Right cardiac atrium (tissue), 5 donors: ENCODE data around the gene FAAP20. TPM values are rescaled to one million over a fixed set of nuclear protein-coding genes. Genes with fewer than 3 reads are reported as not detected.

ENCODE experiments used
- ATAC-seq, 2 donors: fragments of 200-7000 bp; cut with Tn5 transposase; one replicate each; pipeline versions ENCODE4 v1.8.0 to v1.9.1; 2020; ENCODE audit warnings: moderate library complexity in 2 of 2, mild to moderate bottlenecking in 1 of 2
- DNase-seq, 3 donors: peaks; one replicate each; pipeline ENCODE4 v3.0.0-alpha.2; 2020
- H3K27ac ChIP-seq: one replicate; pipeline ENCODE4 v1.5.1; 2013; ENCODE audit warnings: mild to moderate bottlenecking, low read length, control low read depth, moderate library complexity
- H3K27me3 ChIP-seq: one replicate; pipeline ENCODE4 v1.6.1; 2013; ENCODE audit not compliant: control insufficient read depth, insufficient read depth
- H3K4me1 ChIP-seq: one replicate; pipeline ENCODE4 v1.6.1; 2013; ENCODE audit warnings: low read length; ENCODE audit not compliant: control insufficient read depth, insufficient read depth
- H3K4me3 ChIP-seq: one replicate; pipeline ENCODE4 v1.5.1; 2013; ENCODE audit warnings: low read length, control low read depth
- H3K9me3 ChIP-seq: one replicate; pipeline ENCODE4 v1.6.1; 2013; ENCODE audit warnings: low read length; ENCODE audit not compliant: control insufficient read depth
- WGBS: extraction: QIAGEN DNeasy Blood & Tissue Kit; methylation state at CpG from one replicate; pipeline ENCODE4 v1.1.7; 2013; 5-methylcytosine and 5-hydroxymethylcytosine counted together
- intact Hi-C, 4 donors: fragments of 100-400 bp; cut with DNase I; formaldehyde crosslinking; loops; one replicate each; pipeline versions ENCODE4 v1.11.0 to v1.14.0; 2022 to 2023
- polyA plus RNA-seq: library from polyadenylated mRNA; stranded (reverse); fragments of 200-250 nt; gene quantifications from one replicate; pipeline ENCODE4 v1.2.3, GENCODE V29; 2013
- total RNA-seq, 4 donors: library from RNA; stranded (reverse); fragmentation: NEBNext Ultra II Directional; extraction: Animal tissue kit (Norgen Biotek cat#: 25700); gene quantifications; one replicate each; pipeline ENCODE4 v1.2.1, GENCODE V29; 2021
- donor health status: healthy with polysubstance abuse.
- donor health status: DM: no; HTN: yes; CAD: no.
- donor health status: DM: no; HTN: no; CAD: no.
- donor health status: DM: no; HTN: yes; CAD: no; lungs with severe emphysema.
- donor health status: DM: yes; HTN: yes; CAD: no.

The FAAP20 gene
- total and polyA plus RNA-seq, 5 donors, result 35.5 to 56.3 (median 38.2) TPM

GRCh38 chr1:2236695-2237677 is 42.4 kb upstream of the FAAP20 start:
- peak; percentile 13 to 62 (median 58) for DNase-seq
- ATAC-seq, result no peak
- Histone ChIP-seq H3K27me3 (no peaks in the 10 kb centered on the region), H3K4me3 (no peak overlapping the region), H3K9me3 (no peaks in the 10 kb centered on the region), H3K4me1 (peaks cover 52% of the 10 kb centered on the region), H3K27ac (no peak overlapping the region)
- intact Hi-C loops, result no loop called here
- 67% methylated on average over 28 of the region's 28 CpGs for WGBS

- DNase-seq, result peak in 1 of 3 donors; percentile 62
- peak overlapping the region; percentile 53 for H3K27ac ChIP-seq
- H3K9me3 ChIP-seq, result no peaks in the 10 kb centered on the region
- no peaks in the 10 kb centered on the region for H3K27me3 ChIP-seq
- ATAC-seq, result no peak
- intact Hi-C loops, result no loop called here
- 81% methylated on average over 22 of the region's 22 CpGs for WGBS
- H3K4me3 ChIP-seq, result no peak overlapping the region
- peaks cover 51% of the 10 kb centered on the region for H3K4me1 ChIP-seq
Observed at GRCh38 chr1:2235300-2235998, 40.9 kb upstream of the FAAP20 start.

- intact Hi-C loops, result loop anchor here in 3 of 4 donors (5.0 kb wide), 2 partner anchors 68 to 78 kb away; no protein-coding TSS in a partner anchor
- peak in 1 of 3 donors; percentile 79 for DNase-seq
- 30% methylated on average over 4 of the region's 4 CpGs for WGBS
- no peak overlapping the region for H3K4me3 ChIP-seq
- no peaks in the 10 kb centered on the region for H3K9me3 ChIP-seq
- H3K27me3 ChIP-seq, result no peaks in the 10 kb centered on the region
- H3K4me1 ChIP-seq, result peaks cover 50% of the 10 kb centered on the region
- peak; percentile 0 to 10 for ATAC-seq
- H3K27ac ChIP-seq, result peak overlapping the region; percentile 85
Observed at GRCh38 chr1:2234762-2235113, 40.2 kb upstream of the FAAP20 start.

GRCh38 chr1:2233997-2234761 is 39.6 kb upstream of the FAAP20 start:
- Histone ChIP-seq H3K4me3 (peak overlapping the region; percentile 2), H3K27me3 (no peaks in the 10 kb centered on the region), H3K4me1 (peaks cover 45% of the 10 kb centered on the region), H3K27ac (peak overlapping the region; percentile 77), H3K9me3 (no peaks in the 10 kb centered on the region)
- DNase-seq, result peak; percentile 96 to 98 (median 96)
- intact Hi-C loops, result loop anchor here in 3 of 4 donors (5.0 kb wide), 2 partner anchors 68 to 78 kb away; no protein-coding TSS in a partner anchor
- 8% methylated on average over 27 of the region's 27 CpGs for WGBS
- ATAC-seq, result peak; percentile 81

- WGBS, result 61% methylated on average over 12 of the region's 12 CpGs
- Histone ChIP-seq H3K27me3 (no peaks in the 10 kb centered on the region), H3K27ac (peak overlapping the region; percentile 77), H3K9me3 (no peaks in the 10 kb centered on the region), H3K4me3 (peak overlapping the region; percentile 94), H3K4me1 (peaks cover 43% of the 10 kb centered on the region)
- DNase-seq (peak in 1 of 3 donors; percentile 42), ATAC-seq (no peak)
- intact Hi-C loops, result loop anchor here in 3 of 4 donors (5.0 kb wide), 2 partner anchors 69 to 79 kb away; no protein-coding TSS in a partner anchor
Observed at GRCh38 chr1:2233468-2233867, 38.9 kb upstream of the FAAP20 start.

GRCh38 chr1:2232916-2233438 is 38.4 kb upstream of the FAAP20 start:
- Histone ChIP-seq H3K27ac (peak overlapping the region; percentile 80), H3K4me3 (peak overlapping the region; percentile 94), H3K27me3 (no peaks in the 10 kb centered on the region), H3K9me3 (no peaks in the 10 kb centered on the region), H3K4me1 (peaks cover 38% of the 10 kb centered on the region)
- 31% methylated on average over 23 of the region's 23 CpGs for WGBS
- ATAC-seq, result peak in 1 of 2 donors; percentile 3
- peak; percentile 72 to 86 (median 85) for DNase-seq
- intact Hi-C loops, result loop anchor here in 3 of 4 donors (5.0 kb wide), 2 partner anchors 69 to 79 kb away; no protein-coding TSS in a partner anchor

- H3K27ac ChIP-seq, result peak overlapping the region; percentile 80
- ATAC-seq (no peak), DNase-seq (peak in 1 of 3 donors; percentile 72)
- intact Hi-C loops, result loop anchor here in 3 of 4 donors (5.0 kb wide), 2 partner anchors 70 to 80 kb away; no protein-coding TSS in a partner anchor
- peak overlapping the region; percentile 94 for H3K4me3 ChIP-seq
- no peaks in the 10 kb centered on the region for H3K9me3 ChIP-seq
- H3K4me1 ChIP-seq, result peaks cover 33% of the 10 kb centered on the region
- WGBS, result 24% methylated on average over 17 of the region's 17 CpGs
- no peaks in the 10 kb centered on the region for H3K27me3 ChIP-seq
Observed at GRCh38 chr1:2232255-2232915, 37.8 kb upstream of the FAAP20 start.

GRCh38 chr1:2231532-2232254 is 37.1 kb upstream of the FAAP20 start:
- ATAC-seq, result peak; percentile 33 to 45
- WGBS, result 13% methylated on average over 26 of the region's 26 CpGs
- peak overlapping the region; percentile 94 for H3K4me3 ChIP-seq
- intact Hi-C loops, result loop anchor here in 3 of 4 donors (5.0 kb wide), 2 partner anchors 71 to 81 kb away; no protein-coding TSS in a partner anchor
- H3K27ac ChIP-seq, result peak overlapping the region; percentile 80
- H3K27me3 ChIP-seq, result no peaks in the 10 kb centered on the region
- DNase-seq, result peak; percentile 87 to 95 (median 94)
- H3K4me1 ChIP-seq, result peaks cover 26% of the 10 kb centered on the region
- no peaks in the 10 kb centered on the region for H3K9me3 ChIP-seq

GRCh38 chr1:2230781-2231531 is 36.4 kb upstream of the FAAP20 start:
- peak overlapping the region; percentile 94 for H3K4me3 ChIP-seq
- no peaks in the 10 kb centered on the region for H3K27me3 ChIP-seq
- 7% methylated on average over 30 of the region's 30 CpGs for WGBS
- peak in 2 of 3 donors; percentile 72 to 79 for DNase-seq
- peaks cover 25% of the 10 kb centered on the region for H3K4me1 ChIP-seq
- intact Hi-C loops, result loop anchor here in 3 of 4 donors (5.0 kb wide), 2 partner anchors 71 to 81 kb away; no protein-coding TSS in a partner anchor
- ATAC-seq, result no peak
- no peaks in the 10 kb centered on the region for H3K9me3 ChIP-seq
- peak overlapping the region; percentile 80 for H3K27ac ChIP-seq
